Neural progenitor cell (in vitro differentiated cells): ENCODE results near the gene NKX1-2. TPM values are rescaled to one million over a fixed set of nuclear protein-coding genes. Genes with fewer than 3 reads are reported as not detected.
A peak's percentile ranks its signal among the peaks of the same experiment; 100 is the strongest.

Experiments used
- DNase-seq: peaks from one replicate; pipeline ENCODE4 v3.0.0-alpha.2; 2016; ENCODE audit warnings: low spot score
- H2AFZ ChIP-seq: fragments of 200-600 bp; sonication (generic); replicated peaks from 2 replicates; pipeline ENCODE4 v1.6.1; 2016; ENCODE audit warnings: antibody characterized with exemption
- H3F3A ChIP-seq: fragments of 200-600 bp; sonication (generic); 2 replicates; pipeline ENCODE4 v1.6.1; 2016; ENCODE audit warnings: antibody characterized with exemption, low read depth
- H3K27ac ChIP-seq: fragments of 200-600 bp; sonication (generic); 2 replicates; pipeline ENCODE4 v1.5.1; 2016; ENCODE audit warnings: mild to moderate bottlenecking
- H3K27me3 ChIP-seq: fragments of 200-600 bp; sonication (generic); 2 replicates; pipeline ENCODE4 v1.6.1; 2016; ENCODE audit warnings: mild to moderate bottlenecking, moderate library complexity
- H3K36me3 ChIP-seq: fragments of 200-600 bp; sonication (generic); 2 replicates; pipeline ENCODE4 v1.5.1; 2016
- H3K4me1 ChIP-seq: fragments of 200-600 bp; sonication (generic); 2 replicates; pipeline ENCODE4 v1.6.1; 2016; ENCODE audit warnings: mixed run types
- H3K4me2 ChIP-seq: fragments of 200-600 bp; sonication (generic); 2 replicates; pipeline ENCODE4 v1.6.1; 2016
- H3K4me3 ChIP-seq: fragments of 200-600 bp; sonication (generic); 2 replicates; pipeline ENCODE4 v1.5.1; 2016
- H3K79me2 ChIP-seq: fragments of 200-600 bp; sonication (generic); 2 replicates; pipeline ENCODE4 v1.6.1; 2016; ENCODE audit warnings: low read depth
- H3K9ac ChIP-seq: fragments of 200-600 bp; sonication (generic); 2 replicates; pipeline ENCODE4 v1.6.1; 2016
- H3K9me3 ChIP-seq: fragments of 200-600 bp; sonication (generic); 2 replicates; pipeline ENCODE4 v1.5.1; 2016; ENCODE audit warnings: low read depth
- H4K20me1 ChIP-seq: fragments of 200-600 bp; sonication (generic); 2 replicates; pipeline ENCODE4 v1.6.1; 2016; ENCODE audit warnings: low read depth
- H3K27ac Mint-ChIP-seq: 3 replicates; pipeline ENCODE4 v1.8.0; 2021; ENCODE audit warnings: mixed read lengths
- H3K27me3 Mint-ChIP-seq: 2 replicates; pipeline ENCODE4 v1.8.0; 2022; ENCODE audit warnings: low read depth, mild to moderate bottlenecking, inconsistent platforms, moderate library complexity, mixed read lengths; ENCODE audit not compliant: insufficient read depth
- H3K36me3 Mint-ChIP-seq: 3 replicates; pipeline ENCODE4 v1.8.0; 2021; ENCODE audit warnings: mixed read lengths
- H3K4me1 Mint-ChIP-seq: 3 replicates; pipeline ENCODE4 v1.8.0; 2021; ENCODE audit warnings: mixed read lengths
- H3K4me3 Mint-ChIP-seq: 3 replicates; pipeline ENCODE4 v1.8.0; 2021; ENCODE audit warnings: mild to moderate bottlenecking, moderate library complexity, mixed read lengths
- H3K9me3 Mint-ChIP-seq: 3 replicates; pipeline ENCODE4 v1.8.0; 2020; ENCODE audit warnings: mixed read lengths
- EZH2 ChIP-seq: fragments of 200-600 bp; sonication (generic); IDR thresholded peaks from 2 replicates; pipeline ENCODE4 v1.6.1; 2017; ENCODE audit warnings: antibody characterized with exemption, mild to moderate bottlenecking, moderate library complexity
- EZH2phosphoT487 ChIP-seq: fragments of 200-600 bp; sonication (generic); IDR thresholded peaks from 2 replicates; pipeline ENCODE4 v1.6.1; 2017; ENCODE audit warnings: antibody characterized with exemption
- total RNA-seq: library from RNA; depleted of rRNA; stranded (reverse); fragments of >200 nt; gene quantifications from 2 replicates; pipeline ENCODE4 v1.2.3, GENCODE V29; 2015; ENCODE audit warnings: low replicate concordance
- TF ChIP-seq, protein P1 (sequence below): fragments of 200-600 bp; sonication (generic); IDR thresholded peaks from 2 replicates; pipeline ENCODE4 v1.5.1; 2017; ENCODE audit warnings: antibody characterized with exemption, mild to moderate bottlenecking

NKX1-2 gene
- total RNA-seq, 1 donor from 2014 or later, result not detected

DNA sequence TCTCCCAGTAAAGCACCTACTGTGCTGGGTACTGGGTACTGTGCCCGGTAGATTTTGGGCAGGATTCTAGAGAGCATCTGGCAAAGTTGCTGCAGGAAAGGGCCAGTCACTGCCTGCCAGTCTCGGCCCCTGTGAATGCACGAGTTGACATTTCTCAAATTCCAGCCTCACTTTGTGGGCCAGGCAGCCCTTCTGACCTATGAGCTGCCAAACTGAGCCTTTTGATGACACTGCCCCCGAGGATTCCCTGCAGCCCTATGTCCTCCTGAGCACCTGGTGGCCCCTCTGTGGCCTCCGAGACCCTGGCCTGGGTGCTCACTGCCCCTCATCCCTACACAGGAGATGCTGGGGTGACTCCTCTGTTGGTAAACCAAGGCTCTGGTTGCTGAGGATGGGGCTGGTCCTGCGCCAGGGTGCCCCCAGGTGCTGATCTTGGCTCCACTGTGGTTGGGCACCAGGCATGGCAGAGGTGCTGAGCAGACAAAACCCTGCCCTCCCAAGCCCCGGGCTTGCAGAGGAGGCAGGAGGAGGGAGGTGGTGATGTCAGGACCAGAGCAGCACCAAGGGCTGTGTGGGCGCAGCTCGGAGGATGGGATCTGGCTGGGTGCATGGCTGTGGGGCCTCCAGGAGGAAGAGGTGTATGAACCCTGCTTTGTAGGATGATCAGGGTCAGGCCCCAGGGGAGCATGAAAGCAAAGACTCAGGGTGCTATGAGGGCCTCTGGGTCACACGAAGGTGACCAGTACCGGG, 28.0 kb upstream of the NKX1-2 start:
- Histone ChIP-seq H4K20me1 (peaks cover 9% of the 10 kb centered on the region), H3K4me3 (no peak overlapping the region), H3K4me2 (peak overlapping the region; percentile 32), H3K9me3 (no peaks in the 10 kb centered on the region), H3K79me2 (no peaks in the 10 kb centered on the region), H3F3A (peaks cover 11% of the 10 kb centered on the region), H3K27ac (no peak overlapping the region), H3K4me1 (peaks cover 10% of the 10 kb centered on the region), H2AFZ (no peak overlapping the region), H3K36me3 (no peaks in the 10 kb centered on the region), H3K27me3 (no peaks in the 10 kb centered on the region), H3K9ac (no peak overlapping the region)
- Mint-ChIP-seq H3K4me1 (peaks cover 17% of the 10 kb centered on the region), H3K4me3 (no peak overlapping the region), H3K36me3 (no peaks in the 10 kb centered on the region), H3K9me3 (no peaks in the 10 kb centered on the region), H3K27me3 (peaks cover 5% of the 10 kb centered on the region), H3K27ac (no peak overlapping the region)
- TF ChIP-seq, protein P1, sequence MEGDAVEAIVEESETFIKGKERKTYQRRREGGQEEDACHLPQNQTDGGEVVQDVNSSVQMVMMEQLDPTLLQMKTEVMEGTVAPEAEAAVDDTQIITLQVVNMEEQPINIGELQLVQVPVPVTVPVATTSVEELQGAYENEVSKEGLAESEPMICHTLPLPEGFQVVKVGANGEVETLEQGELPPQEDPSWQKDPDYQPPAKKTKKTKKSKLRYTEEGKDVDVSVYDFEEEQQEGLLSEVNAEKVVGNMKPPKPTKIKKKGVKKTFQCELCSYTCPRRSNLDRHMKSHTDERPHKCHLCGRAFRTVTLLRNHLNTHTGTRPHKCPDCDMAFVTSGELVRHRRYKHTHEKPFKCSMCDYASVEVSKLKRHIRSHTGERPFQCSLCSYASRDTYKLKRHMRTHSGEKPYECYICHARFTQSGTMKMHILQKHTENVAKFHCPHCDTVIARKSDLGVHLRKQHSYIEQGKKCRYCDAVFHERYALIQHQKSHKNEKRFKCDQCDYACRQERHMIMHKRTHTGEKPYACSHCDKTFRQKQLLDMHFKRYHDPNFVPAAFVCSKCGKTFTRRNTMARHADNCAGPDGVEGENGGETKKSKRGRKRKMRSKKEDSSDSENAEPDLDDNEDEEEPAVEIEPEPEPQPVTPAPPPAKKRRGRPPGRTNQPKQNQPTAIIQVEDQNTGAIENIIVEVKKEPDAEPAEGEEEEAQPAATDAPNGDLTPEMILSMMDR, result no peak
- TF ChIP-seq EZH2 (no peak), EZH2phosphoT487 (no peak)
- peak; percentile 56 for DNase-seq

DNA sequence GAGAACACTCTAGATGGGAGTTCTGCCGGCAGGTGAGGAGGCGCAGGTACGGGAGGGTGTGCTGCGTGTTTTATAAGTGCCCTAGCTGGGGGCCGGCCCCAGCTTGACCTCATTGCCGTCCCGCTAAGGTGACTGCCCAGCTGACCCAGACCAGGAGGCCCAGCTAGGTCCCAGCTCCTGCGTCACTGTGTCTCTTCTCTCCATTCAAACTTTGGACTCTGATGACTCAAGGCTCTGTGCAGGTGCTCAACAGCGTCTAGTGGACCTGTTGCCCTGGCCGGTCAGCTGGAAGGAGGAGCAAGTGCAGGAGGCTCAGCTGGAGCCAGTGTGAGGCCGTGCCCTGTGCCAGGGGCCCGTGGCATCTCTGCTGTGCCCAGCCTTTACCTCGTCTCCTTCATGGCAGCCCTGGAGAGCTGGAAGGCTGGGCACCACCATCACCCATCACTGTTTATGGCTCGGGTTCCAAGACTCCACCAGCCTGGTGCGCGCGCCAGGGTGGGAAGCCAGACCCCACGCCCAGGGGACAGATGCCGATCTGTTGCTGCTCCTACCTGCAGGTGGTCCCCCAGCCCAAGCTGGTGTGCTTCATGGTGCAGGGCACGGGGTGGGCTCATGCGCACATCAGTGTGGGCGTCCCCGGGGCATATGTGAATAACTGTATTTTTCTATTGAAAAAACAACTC, 26.3 kb upstream of the NKX1-2 start:
- Histone ChIP-seq H3K27me3 (no peaks in the 10 kb centered on the region), H3K79me2 (no peaks in the 10 kb centered on the region), H3K9ac (no peak overlapping the region), H3K27ac (no peak overlapping the region), H3K4me3 (no peak overlapping the region), H2AFZ (no peak overlapping the region), H3K4me1 (peaks cover 10% of the 10 kb centered on the region), H3K9me3 (no peaks in the 10 kb centered on the region), H3F3A (peaks cover 22% of the 10 kb centered on the region), H4K20me1 (peaks cover 15% of the 10 kb centered on the region), H3K36me3 (no peaks in the 10 kb centered on the region), H3K4me2 (no peak overlapping the region)
- Mint-ChIP-seq H3K4me1 (peaks cover 10% of the 10 kb centered on the region), H3K36me3 (no peaks in the 10 kb centered on the region), H3K27ac (no peak overlapping the region), H3K9me3 (no peaks in the 10 kb centered on the region), H3K27me3 (peaks cover 10% of the 10 kb centered on the region), H3K4me3 (no peak overlapping the region)
- no peak for DNase-seq
- TF ChIP-seq EZH2 (no peak), EZH2phosphoT487 (no peak)
- TF ChIP-seq, protein P1, result no peak

DNA sequence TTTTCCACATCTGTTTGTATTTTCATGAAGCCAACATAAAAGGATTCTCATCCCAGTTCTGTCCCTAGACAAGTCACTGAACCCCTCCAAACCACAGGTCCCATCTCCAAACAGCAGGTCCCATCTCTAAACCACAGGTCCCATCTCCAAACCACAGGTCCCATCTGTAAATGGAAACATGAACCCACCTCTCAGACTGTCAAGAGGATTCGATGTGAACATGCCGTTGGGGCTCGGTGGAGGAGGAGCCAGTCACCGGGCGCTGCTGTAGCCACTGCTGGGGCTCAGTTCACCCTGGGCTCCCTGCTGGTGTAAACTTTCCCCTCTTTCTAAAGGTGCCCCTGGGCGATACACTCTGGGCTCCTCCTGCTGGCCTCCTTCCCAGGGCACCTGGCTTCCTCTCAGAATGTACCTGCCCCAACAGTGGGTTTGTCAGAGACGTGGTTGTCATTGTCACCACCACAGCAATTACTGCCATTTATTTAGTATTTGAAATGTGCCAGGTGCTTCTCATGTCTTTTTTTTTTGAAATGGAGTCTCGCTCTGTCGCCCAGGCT, 24.8 kb upstream of the NKX1-2 start:
- Histone ChIP-seq H3K4me3 (no peak overlapping the region), H3K27me3 (no peaks in the 10 kb centered on the region), H4K20me1 (peaks cover 28% of the 10 kb centered on the region), H3K36me3 (no peaks in the 10 kb centered on the region), H3K9me3 (no peaks in the 10 kb centered on the region), H3K9ac (no peak overlapping the region), H3F3A (peaks cover 34% of the 10 kb centered on the region), H3K79me2 (no peaks in the 10 kb centered on the region), H3K27ac (no peak overlapping the region), H3K4me1 (peaks cover 25% of the 10 kb centered on the region), H3K4me2 (no peak overlapping the region), H2AFZ (no peak overlapping the region)
- peaks cover 19% of the 10 kb centered on the region for H3K4me1 Mint-ChIP-seq
- H3K36me3 Mint-ChIP-seq, result no peaks in the 10 kb centered on the region
- no peak for DNase-seq
- no peak overlapping the region for H3K4me3 Mint-ChIP-seq
- H3K27me3 Mint-ChIP-seq, result peaks cover 14% of the 10 kb centered on the region
- TF ChIP-seq EZH2phosphoT487 (no peak), EZH2 (no peak)
- TF ChIP-seq, protein P1, result no peak
- no peak overlapping the region for H3K27ac Mint-ChIP-seq
- no peaks in the 10 kb centered on the region for H3K9me3 Mint-ChIP-seq
